ENCODE results near the gene PSTPIP1.
"Not testable (repeated sequence)": the region's sequence is repeated elsewhere in the genome, so short reads cannot be mapped to it uniquely, and the experiment has no call there.

The PSTPIP1 gene

DNA sequence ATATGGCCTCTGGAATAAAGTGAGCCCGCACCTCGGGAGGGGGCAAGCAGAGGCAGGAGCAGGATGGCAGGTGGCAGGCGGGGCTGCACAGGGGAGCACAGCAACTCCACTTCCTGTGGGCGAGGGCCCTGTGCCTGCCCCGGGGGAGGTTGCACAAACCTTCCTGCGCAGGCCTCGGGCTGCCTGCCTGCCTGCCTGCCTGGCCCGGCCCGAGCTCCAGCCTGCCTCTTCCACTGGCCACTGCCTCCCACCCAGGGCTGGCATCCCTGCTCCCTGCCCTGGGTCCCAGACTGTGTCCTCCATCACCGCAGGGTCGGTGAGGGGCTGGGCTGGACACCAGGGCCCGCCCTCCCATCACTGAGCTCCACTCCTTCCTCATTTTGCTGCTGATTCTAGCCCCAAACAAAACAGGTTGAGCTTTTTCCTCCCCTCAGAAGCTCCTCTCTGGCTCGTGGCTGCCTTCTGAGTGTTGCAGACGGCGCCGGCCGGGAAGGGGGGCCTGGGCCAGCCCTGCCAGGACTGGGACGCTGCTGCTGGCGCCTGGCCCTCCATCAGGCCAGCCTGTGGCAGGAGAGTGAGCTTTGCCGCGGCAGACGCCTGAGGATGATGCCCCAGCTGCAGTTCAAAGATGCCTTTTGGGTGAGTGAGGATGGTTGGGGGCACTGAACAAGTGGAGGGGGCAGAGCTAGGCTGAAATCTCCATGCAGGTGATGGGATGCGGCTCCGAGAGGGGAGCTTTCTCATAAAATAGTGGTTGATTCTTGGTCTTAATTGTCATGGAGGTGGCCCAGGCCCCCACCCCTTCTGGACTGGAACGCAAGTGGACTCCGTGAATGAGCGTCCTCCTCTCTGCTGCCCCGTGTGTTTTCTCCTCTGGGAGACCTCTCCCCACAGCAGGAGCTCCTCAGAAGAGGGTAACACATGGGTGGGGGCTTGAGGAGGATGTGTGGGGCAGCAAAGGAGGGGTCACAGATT lies at the start of gene PSTPIP1:
Gene PSTPIP1 (plus strand): TSS at position 156 of the 975 bp plus-strand sequence. CDS start 448 bp downstream, at position 604.
- H3K27me3 ChIP-seq (replicated peaks; ENCODE audit: control insufficient read depth, insufficient read depth, low read length): peaks cover 10% of the 10 kb centered on the region
- DNase-seq (ENCODE audit: low read depth): no peak
- H3K36me3 ChIP-seq (ENCODE audit: control insufficient read depth, insufficient read depth, low read length, severe bottlenecking): no peaks in the 10 kb centered on the region

GRCh38 chr15:76945494-76946093 lies 49.3 kb upstream of the PSTPIP1 start:
- Histone ChIP-seq H3K27me3 (replicated peaks; ENCODE audit: control insufficient read depth, insufficient read depth, low read length) (no peaks in the 10 kb centered on the region), H3K4me3 (ENCODE audit: low read length) (no peak overlapping the region), H3K9ac (ENCODE audit: low read length) (no peak overlapping the region), H3K9me3 (ENCODE audit: control insufficient read depth, low read length) (no peaks in the 10 kb centered on the region), H3K36me3 (ENCODE audit: control insufficient read depth, insufficient read depth, low read length, severe bottlenecking) (peaks cover 41% of the 10 kb centered on the region), H3K4me1 (ENCODE audit: control insufficient read depth, insufficient read depth, low read length) (no peaks in the 10 kb centered on the region)
- peak; percentile 17 for DNase-seq (ENCODE audit: low read depth)

More for the DNA sequence above, at the start of gene PSTPIP1:
- no peak within 1 kb of the TSS for H3K4me3 ChIP-seq (ENCODE audit: low read length)
- peaks cover 11% of the 10 kb centered on the region for H3K4me1 ChIP-seq (ENCODE audit: control insufficient read depth, insufficient read depth, low read length)
- no peaks in the 10 kb centered on the region for H3K9me3 ChIP-seq (ENCODE audit: control insufficient read depth, low read length)
- no peak within 1 kb of the TSS for H3K9ac ChIP-seq (ENCODE audit: low read length)

DNA sequence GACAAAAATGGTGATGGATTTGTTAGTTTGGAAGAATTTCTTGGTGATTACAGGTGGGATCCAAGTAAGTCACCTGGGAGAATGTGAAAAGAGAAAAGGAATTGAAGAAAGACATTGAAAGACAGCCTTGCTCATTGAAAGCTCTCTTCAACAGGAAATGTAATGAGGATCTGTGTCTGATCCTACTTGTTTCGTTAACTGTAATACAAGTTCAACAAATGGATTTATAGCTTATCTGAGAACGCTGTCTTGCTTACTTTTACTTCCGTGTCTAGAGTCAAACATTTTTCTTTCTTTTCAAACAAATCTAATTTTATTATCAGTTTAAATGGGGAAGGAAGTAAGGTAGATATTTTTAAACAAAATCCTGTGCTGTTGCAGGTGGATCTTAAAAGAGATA lies 47.5 kb upstream of the PSTPIP1 start:
- Histone ChIP-seq H3K4me3 (ENCODE audit: low read length) (no peak overlapping the region), H3K27me3 (replicated peaks; ENCODE audit: control insufficient read depth, insufficient read depth, low read length) (no peaks in the 10 kb centered on the region), H3K9me3 (ENCODE audit: control insufficient read depth, low read length) (no peaks in the 10 kb centered on the region), H3K9ac (ENCODE audit: low read length) (no peak overlapping the region), H3K4me1 (ENCODE audit: control insufficient read depth, insufficient read depth, low read length) (no peaks in the 10 kb centered on the region), H3K36me3 (ENCODE audit: control insufficient read depth, insufficient read depth, low read length, severe bottlenecking) (peaks cover 47% of the 10 kb centered on the region)
- no peak for DNase-seq (ENCODE audit: low read depth)

DNA sequence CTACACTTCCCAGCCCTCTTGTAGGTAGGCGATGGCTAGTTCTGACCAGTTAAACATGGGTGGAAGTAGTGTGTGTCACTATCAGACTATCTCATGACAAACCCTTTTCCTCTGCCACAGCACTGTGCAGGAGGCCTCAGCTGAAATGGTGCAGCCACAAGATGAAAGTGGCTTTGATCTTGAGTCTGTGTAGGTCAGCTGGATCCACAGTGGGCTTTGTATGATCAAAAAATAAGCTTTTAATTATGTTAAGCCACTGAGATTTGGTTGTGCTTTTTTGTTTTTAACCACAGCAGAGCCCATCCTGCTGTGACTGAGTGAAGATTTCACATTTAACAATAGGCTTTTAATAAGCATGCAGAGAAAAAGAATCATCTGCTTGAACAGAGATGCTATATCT lies 43.7 kb upstream of the PSTPIP1 start:
- Histone ChIP-seq H3K4me3 (ENCODE audit: low read length) (no peak overlapping the region), H3K9ac (ENCODE audit: low read length) (no peak overlapping the region), H3K9me3 (ENCODE audit: control insufficient read depth, low read length) (no peaks in the 10 kb centered on the region), H3K36me3 (ENCODE audit: control insufficient read depth, insufficient read depth, low read length, severe bottlenecking) (peaks cover 34% of the 10 kb centered on the region), H3K4me1 (ENCODE audit: control insufficient read depth, insufficient read depth, low read length) (peaks cover 5% of the 10 kb centered on the region), H3K27me3 (replicated peaks; ENCODE audit: control insufficient read depth, insufficient read depth, low read length) (no peaks in the 10 kb centered on the region)
- no peak for DNase-seq (ENCODE audit: low read depth)

DNA sequence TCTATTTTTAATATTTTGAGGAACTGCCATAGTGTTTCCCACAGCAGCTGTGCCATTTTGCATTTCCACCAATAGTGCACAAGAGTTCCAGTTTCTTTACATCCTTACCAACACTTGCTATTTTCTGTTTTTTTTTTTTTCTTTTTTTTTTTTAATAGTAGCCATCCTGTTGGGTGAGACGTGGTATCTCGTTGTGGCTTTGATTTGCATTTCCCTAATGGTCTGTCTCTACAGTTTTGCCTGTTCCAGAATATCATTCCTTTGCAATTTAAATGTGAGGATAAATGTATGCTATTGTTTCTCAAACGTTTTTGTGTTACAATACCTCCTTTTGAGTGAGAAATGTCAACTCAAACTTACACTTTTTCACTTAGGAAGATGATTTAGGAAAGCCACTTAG lies 41.0 kb upstream of the PSTPIP1 start:
- no peak for DNase-seq (ENCODE audit: low read depth)
- Histone ChIP-seq H3K9ac (ENCODE audit: low read length) (no peak overlapping the region), H3K4me3 (ENCODE audit: low read length) (no peak overlapping the region), H3K4me1 (ENCODE audit: control insufficient read depth, insufficient read depth, low read length) (peaks cover 5% of the 10 kb centered on the region), H3K36me3 (ENCODE audit: control insufficient read depth, insufficient read depth, low read length, severe bottlenecking) (peaks cover 19% of the 10 kb centered on the region), H3K9me3 (ENCODE audit: control insufficient read depth, low read length) (no peaks in the 10 kb centered on the region), H3K27me3 (replicated peaks; ENCODE audit: control insufficient read depth, insufficient read depth, low read length) (no peaks in the 10 kb centered on the region)

DNA sequence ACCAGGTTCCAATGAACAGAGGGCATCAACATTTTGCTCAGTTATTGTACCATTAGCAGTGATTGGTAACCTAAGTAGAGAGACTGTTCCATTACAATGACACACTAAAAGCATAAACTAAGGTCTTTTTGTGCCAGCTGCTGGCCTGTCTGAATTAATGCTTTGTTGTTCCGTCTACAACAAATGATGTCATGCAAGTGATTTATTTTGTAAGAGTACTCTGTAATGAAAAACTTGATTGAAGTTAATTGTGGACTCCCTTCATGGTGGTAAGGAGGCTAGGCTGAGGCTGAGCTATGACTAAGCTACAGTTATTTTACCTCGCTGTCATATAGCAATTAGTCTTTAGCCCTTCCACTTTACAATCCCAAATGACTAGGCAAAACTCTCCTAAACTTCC lies 40.2 kb upstream of the PSTPIP1 start:
- Histone ChIP-seq H3K27me3 (replicated peaks; ENCODE audit: control insufficient read depth, insufficient read depth, low read length) (no peaks in the 10 kb centered on the region), H3K36me3 (ENCODE audit: control insufficient read depth, insufficient read depth, low read length, severe bottlenecking) (peaks cover 10% of the 10 kb centered on the region), H3K9ac (ENCODE audit: low read length) (no peak overlapping the region), H3K4me1 (ENCODE audit: control insufficient read depth, insufficient read depth, low read length) (peaks cover 5% of the 10 kb centered on the region), H3K9me3 (ENCODE audit: control insufficient read depth, low read length) (no peaks in the 10 kb centered on the region), H3K4me3 (ENCODE audit: low read length) (no peak overlapping the region)
- DNase-seq (ENCODE audit: low read depth): no peak

DNA sequence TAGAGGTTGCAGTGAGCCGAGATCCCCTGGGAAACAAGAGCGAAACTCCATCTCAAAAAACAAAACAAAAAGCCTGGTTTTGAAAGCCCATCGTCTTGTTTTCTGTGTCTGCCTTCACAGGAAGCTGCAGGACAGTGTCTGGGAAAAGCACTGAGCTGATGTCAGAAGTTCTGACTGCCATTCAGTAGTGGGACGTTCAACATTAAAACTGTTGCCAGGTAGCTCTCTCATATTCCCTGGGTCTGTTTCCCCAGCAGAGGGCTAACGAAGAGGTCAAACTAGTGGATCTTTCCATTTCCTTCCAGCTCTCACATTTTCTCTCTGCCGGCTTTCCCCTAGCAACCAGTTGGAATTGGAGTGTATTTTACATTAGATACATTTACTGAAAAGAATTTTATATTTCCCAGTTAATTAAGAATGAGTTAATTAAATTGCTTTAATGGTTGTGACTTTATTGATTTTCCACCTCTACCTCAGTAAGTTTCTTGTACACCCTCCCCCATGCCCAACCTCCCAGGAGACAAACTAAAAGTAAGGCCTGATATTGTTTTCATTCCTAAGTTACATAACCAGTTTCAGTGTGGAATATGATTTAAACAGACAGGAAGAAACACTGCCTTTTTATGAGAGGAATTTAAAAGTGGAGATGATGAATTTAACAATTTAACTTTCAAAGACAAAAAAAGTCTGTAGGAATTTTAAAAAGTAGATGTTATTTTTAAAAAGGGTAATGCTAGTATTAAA lies 33.5 kb upstream of the PSTPIP1 start:
- Histone ChIP-seq H3K9me3 (ENCODE audit: control insufficient read depth, low read length) (no peaks in the 10 kb centered on the region), H3K4me3 (ENCODE audit: low read length) (no peak overlapping the region), H3K4me1 (ENCODE audit: control insufficient read depth, insufficient read depth, low read length) (no peaks in the 10 kb centered on the region), H3K27me3 (replicated peaks; ENCODE audit: control insufficient read depth, insufficient read depth, low read length) (peaks cover 19% of the 10 kb centered on the region), H3K36me3 (ENCODE audit: control insufficient read depth, insufficient read depth, low read length, severe bottlenecking) (no peaks in the 10 kb centered on the region), H3K9ac (ENCODE audit: low read length) (no peak overlapping the region)
- no peak for DNase-seq (ENCODE audit: low read depth)

- H3K9ac ChIP-seq (ENCODE audit: low read length): no peak overlapping the region
- no peak for DNase-seq (ENCODE audit: low read depth)
- H3K36me3 ChIP-seq (ENCODE audit: control insufficient read depth, insufficient read depth, low read length, severe bottlenecking): no peaks in the 10 kb centered on the region
- no peaks in the 10 kb centered on the region for H3K9me3 ChIP-seq (ENCODE audit: control insufficient read depth, low read length)
- peaks cover 22% of the 10 kb centered on the region for H3K27me3 ChIP-seq (replicated peaks; ENCODE audit: control insufficient read depth, insufficient read depth, low read length)
- no peak overlapping the region for H3K4me3 ChIP-seq (ENCODE audit: low read length)
- no peaks in the 10 kb centered on the region for H3K4me1 ChIP-seq (ENCODE audit: control insufficient read depth, insufficient read depth, low read length)
Measured at GRCh38 chr15:76962337-76963013, 32.5 kb upstream of the PSTPIP1 start.

DNA sequence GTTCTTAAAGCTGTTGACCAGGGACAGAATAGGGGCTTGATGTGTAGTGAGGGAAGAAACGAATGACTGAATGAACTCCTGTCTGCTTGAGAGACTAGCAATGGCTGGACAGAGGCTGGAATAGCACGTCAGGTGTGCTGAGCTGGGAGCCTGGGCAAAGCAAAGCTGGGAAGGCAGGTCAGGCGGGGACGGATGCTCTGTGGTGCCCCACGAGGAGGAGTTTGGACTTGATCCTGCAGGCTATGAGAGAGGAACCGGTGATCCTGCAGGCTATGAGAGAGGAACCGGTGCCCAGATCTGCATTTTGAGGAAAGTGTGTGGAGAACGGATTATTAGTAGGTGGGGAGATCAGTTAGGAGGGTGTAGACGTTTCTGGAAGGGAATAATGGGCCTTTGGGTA lies 31.3 kb upstream of the PSTPIP1 start:
- Histone ChIP-seq H3K9me3 (ENCODE audit: control insufficient read depth, low read length) (no peaks in the 10 kb centered on the region), H3K27me3 (replicated peaks; ENCODE audit: control insufficient read depth, insufficient read depth, low read length) (peaks cover 22% of the 10 kb centered on the region), H3K9ac (ENCODE audit: low read length) (no peak overlapping the region), H3K4me1 (ENCODE audit: control insufficient read depth, insufficient read depth, low read length) (no peaks in the 10 kb centered on the region), H3K4me3 (ENCODE audit: low read length) (no peak overlapping the region), H3K36me3 (ENCODE audit: control insufficient read depth, insufficient read depth, low read length, severe bottlenecking) (no peaks in the 10 kb centered on the region)
- DNase-seq (ENCODE audit: low read depth): no peak

DNA sequence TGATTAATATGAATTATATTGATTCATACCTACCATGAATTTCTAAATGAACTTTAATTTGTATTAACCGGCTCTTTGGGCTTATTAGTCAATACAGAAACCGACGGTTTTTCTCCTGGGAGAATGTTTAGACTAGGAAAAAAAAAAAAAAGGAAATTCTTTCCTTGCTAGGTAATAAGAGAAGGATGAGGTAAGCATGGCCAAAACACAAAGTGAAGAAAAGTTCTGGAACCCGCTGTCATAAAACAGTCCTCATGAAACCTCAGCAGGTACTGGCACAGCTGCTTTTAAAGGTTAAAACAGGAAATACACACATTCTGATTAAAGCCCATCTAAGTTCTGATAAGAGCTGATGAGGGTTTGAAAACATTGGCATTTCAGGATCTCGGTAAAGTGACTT lies 30.8 kb upstream of the PSTPIP1 start:
- DNase-seq (ENCODE audit: low read depth): no peak
- H3K9me3 ChIP-seq (ENCODE audit: control insufficient read depth, low read length): no peaks in the 10 kb centered on the region
- H3K27me3 ChIP-seq (replicated peaks; ENCODE audit: control insufficient read depth, insufficient read depth, low read length): peaks cover 22% of the 10 kb centered on the region
- no peak overlapping the region for H3K4me3 ChIP-seq (ENCODE audit: low read length)
- H3K9ac ChIP-seq (ENCODE audit: low read length): no peak overlapping the region
- H3K4me1 ChIP-seq (ENCODE audit: control insufficient read depth, insufficient read depth, low read length): no peaks in the 10 kb centered on the region
- no peaks in the 10 kb centered on the region for H3K36me3 ChIP-seq (ENCODE audit: control insufficient read depth, insufficient read depth, low read length, severe bottlenecking)

GRCh38 chr15:76966051-76966450 lies 28.9 kb upstream of the PSTPIP1 start:
- not testable (repeated sequence) for H3K36me3 ChIP-seq (ENCODE audit: control insufficient read depth, insufficient read depth, low read length, severe bottlenecking); DNase-seq (ENCODE audit: low read depth); H3K4me3 ChIP-seq (ENCODE audit: low read length); H3K4me1 ChIP-seq (ENCODE audit: control insufficient read depth, insufficient read depth, low read length); H3K9ac ChIP-seq (ENCODE audit: low read length); H3K9me3 ChIP-seq (ENCODE audit: control insufficient read depth, low read length)
- H3K27me3 ChIP-seq (replicated peaks; ENCODE audit: control insufficient read depth, insufficient read depth, low read length): peaks cover 22% of the 10 kb centered on the region
